ENCODE data around the gene RNF213.

DNA sequence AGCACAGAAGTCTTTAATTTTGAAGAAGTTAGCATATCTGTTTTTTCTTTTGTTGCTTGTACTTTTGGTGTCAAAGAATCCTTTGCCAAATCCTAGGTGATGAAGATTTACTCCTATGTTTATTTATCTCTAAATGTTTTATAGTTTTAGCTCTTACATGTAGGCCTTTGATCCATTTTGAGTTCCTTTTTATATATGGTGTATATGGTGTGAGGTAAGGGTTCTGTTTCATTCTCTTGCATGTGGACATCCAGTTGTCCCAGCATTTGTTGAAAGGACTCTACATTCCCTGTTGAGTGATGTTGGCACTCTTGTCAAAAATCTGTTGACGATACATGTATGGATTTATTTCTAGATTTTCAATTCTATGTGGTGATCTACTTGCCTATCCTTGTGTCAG, 62.2 kb downstream of the RNF213 start:
- TF ChIP-seq, protein P1, sequence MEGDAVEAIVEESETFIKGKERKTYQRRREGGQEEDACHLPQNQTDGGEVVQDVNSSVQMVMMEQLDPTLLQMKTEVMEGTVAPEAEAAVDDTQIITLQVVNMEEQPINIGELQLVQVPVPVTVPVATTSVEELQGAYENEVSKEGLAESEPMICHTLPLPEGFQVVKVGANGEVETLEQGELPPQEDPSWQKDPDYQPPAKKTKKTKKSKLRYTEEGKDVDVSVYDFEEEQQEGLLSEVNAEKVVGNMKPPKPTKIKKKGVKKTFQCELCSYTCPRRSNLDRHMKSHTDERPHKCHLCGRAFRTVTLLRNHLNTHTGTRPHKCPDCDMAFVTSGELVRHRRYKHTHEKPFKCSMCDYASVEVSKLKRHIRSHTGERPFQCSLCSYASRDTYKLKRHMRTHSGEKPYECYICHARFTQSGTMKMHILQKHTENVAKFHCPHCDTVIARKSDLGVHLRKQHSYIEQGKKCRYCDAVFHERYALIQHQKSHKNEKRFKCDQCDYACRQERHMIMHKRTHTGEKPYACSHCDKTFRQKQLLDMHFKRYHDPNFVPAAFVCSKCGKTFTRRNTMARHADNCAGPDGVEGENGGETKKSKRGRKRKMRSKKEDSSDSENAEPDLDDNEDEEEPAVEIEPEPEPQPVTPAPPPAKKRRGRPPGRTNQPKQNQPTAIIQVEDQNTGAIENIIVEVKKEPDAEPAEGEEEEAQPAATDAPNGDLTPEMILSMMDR (optimal IDR thresholded peaks at IDR 0.05 in 1 of 3, IDR thresholded peaks at IDR 0.05 in 1 of 3, conservative IDR thresholded peaks at IDR 0.05 in 1 of 3; ENCODE audit: extremely low read depth in 1 of 3, insufficient read depth in 2 of 3, low read length in 3 of 3): no peak
- TF ChIP-seq EZH2 (IDR thresholded peaks at IDR 0.05; ENCODE audit: low read length): no peak

All from keratinocyte (primary cell).